Measurements from ENCODE around the gene PPM1D.
"Not testable (repeated sequence)": the region's sequence is repeated elsewhere in the genome, so short reads cannot be mapped to it uniquely, and the experiment has no call there.

The PPM1D gene

DNA sequence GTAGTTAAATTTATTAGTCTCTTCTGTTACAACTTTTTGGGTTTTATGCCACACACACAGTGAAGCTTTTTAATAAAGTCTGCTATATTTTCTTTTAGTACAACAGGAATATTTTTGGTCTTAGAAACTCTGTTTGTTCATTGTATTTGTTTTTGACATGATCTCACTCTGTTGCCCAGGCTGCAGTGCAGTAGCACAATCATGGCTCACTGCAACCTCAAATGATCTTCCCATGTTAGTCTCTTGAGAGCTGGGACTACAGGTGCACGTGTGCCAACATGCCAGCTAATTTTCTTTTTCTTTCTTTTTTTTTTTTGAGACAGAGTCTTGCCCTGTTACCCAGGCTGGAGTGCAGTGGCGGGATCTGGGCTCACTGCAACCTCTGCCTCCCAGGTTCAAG, 27.1 kb downstream of the PPM1D start:
- no peak for DNase-seq

DNA sequence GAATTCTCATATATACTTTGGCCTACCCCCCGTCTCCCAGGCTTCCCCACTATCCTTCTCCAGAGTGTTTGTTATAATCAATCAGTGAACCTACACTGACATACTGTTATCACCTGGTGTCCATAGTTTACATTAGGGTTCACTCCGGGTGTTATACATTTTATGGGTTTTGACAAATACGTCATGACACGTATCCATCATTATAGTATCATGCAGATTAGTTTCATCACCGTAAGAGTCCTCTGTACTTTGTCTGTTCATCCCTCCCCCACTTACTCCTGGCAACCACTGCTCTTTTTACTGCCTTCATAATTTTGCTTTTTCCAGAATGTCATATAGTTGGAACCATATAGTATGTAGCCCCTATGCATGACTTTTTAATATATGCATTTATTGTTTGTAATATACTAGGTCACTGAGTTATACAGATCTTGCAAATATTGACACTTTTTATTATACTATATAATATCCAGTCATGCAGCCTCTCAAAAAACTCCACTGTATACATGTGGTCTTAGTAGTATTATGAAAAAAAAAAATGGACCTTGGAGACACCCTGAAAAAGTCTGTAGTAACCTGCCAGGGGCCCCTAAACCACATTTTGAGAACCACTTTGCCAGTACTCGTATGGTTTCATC, 28.4 kb downstream of the PPM1D start:
- no peak for DNase-seq

DNA sequence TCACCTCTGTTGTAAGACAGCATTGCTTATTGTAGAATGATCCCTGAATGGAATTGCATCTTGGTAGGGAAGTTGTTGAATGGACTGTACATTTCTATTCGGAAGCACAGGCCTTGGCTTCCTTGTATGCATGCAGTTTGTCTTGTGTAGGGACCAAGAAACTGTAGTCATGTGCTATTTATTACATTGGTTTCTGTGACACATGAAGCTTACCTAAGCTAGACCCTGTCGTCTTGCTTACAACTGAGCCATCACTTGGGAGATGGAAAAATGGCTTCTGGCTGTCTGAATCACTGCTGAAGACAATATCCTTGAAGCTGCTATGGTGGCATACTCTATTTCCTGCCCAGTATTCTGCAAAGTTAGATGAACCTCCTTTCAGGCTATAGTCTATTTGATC, 29.1 kb downstream of the PPM1D start:
- no peak for DNase-seq

- no peak for DNase-seq
These were observed 30.4 kb downstream of the PPM1D start for GRCh38 chr17:60630352-60630751.

DNA sequence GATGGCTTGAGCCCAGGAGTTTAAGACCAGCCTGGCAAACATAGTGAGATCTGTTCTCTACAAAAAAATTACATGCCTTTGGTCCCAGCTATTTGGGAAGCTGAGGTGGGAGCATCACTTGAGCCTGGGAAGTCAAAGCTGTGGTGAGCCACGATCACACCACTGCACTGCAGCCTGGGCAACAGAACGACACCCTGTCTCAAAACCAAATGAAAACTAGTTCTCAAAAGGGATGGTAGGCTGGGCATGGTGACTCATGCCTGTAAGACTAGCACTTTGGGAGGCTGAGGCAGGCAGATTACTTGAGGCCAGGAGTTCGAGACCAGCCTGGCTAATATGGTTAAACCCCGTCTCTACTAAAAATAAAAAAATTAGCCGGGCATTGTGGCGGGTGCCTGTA, 31.1 kb downstream of the PPM1D start:
- no peak for DNase-seq

DNA sequence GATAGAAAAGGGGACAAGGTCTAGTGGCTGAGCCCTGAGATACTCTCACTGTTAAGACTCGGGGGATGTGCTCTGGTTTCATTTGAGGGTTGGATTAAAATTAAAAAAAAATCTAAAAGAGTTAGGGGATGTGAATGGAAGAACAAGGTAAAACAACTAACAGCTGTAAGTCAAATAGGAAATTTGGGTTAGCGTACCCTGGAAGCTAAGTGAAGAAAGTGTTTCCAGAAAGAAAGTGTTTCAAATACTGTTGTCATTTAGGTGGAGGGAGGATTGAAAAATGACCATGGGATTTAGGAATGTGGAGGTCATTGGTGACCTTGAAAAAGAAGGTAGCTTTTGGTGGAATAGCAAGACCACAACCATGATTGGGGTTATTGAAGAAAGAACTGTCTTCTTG, 37.7 kb downstream of the PPM1D start:
- no peak for DNase-seq

- DNase-seq: no peak
These were observed 39.0 kb downstream of the PPM1D start for GRCh38 chr17:60639019-60639330.

- DNase-seq: peak; percentile 45
These were observed 40.5 kb downstream of the PPM1D start for GRCh38 chr17:60640503-60640902.

DNA sequence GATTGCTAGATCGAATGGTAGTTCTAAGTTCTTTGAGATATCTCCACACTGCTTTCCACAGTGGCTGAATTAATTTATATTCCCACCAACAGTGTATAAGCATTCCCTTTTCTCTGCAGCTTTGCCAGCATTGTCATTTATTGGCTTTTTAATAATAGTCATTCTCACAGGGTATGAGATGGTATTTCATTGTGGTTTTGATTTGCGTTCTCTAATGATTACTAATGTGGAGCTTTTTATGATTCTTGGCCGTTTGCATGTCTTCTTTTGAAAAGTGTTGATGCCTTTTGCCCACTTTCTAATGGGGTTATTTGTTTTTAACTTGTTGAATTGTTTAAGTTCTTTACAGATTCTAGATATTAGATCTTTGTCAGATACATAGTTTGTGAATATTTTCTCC, 41.1 kb downstream of the PPM1D start:
- DNase-seq: no peak

GRCh38 chr17:60641810-60642220, 41.8 kb downstream of the PPM1D start:
- DNase-seq: peak; percentile 91

DNA sequence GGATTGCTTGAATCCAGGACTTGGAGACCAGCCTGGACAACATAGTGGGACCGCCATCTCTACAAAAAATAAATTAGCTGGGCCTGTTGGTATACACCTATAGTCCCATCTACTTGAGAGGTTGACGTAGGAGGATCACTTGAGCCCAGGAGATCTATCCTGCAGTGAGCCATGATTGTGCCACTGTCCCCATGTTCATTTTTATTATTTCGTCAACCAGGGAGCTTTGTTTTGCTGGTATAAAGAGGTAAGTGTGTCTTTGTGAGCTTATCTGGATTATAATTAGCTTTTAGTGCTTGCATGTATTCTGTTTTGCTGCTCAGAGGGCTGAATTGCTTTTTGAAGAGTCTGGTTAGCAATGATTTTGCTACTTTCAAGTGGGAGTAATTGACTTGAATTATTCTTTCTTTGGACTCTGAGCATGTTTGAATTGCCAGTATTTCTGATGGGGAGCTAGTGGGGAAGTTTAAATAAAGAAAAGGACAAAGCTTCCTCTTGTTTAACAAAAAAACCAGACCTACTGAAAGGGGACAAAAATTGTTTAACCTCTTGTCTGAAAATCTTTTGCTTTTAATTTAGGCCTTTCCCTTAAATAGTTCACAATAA, 46.0 kb downstream of the PPM1D start:
- no peak for DNase-seq

GRCh38 chr17:60646701-60647100, 46.7 kb downstream of the PPM1D start:
- DNase-seq: no peak

GRCh38 chr17:60647705-60648104, 47.7 kb downstream of the PPM1D start:
- no peak for DNase-seq

DNA sequence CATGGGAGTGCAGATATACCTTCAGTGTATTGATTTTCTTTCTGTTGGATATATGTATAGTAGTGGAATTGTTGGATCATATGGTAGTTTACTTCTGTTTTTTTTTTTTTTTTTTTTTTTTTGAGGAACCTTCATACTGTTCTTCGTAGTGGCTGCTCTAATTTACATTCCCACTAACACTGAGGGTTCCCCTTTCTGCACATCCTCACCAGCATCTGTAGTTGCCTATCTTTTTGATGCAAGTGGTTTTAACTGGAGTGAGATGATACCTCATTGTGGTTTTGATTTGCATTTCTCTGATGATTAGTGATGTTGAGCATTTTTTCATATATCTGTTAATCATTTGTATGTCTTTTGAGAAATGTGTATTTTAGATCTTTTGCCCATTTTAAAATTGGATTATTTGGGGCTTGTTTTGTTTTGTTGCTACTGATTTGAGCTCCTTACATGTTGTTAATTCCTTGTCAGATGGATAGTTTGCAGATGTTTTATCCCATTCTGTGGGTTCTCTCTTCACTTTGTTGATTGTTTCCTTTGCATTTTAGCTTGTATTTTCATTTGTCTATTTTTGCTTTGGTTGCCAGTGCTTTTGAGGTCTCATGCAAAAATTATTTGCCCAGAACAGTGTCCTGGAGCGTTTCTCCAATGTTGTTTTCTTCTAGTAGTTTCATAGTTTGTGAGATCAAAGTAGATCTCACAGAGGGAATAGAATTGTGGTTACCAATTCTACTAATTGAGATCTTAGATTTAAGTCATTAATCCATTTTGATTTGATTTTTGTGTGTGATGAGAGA, 52.7 kb downstream of the PPM1D start:
- DNase-seq: no peak

GRCh38 chr17:60653569-60653968, 53.6 kb downstream of the PPM1D start:
- DNase-seq: no peak

DNA sequence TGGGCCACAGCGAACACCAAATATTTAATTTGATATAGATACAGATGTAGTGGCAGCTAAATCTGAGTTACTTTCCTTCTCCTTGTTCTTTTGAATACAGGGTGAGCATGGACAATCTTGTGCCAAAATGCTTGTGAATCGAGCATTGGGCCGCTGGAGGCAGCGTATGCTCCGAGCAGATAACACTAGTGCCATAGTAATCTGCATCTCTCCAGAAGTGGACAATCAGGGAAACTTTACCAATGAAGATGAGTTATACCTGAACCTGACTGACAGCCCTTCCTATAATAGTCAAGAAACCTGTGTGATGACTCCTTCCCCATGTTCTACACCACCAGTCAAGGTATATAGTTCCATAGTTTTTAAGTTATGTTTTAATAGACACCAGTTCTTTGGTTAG, 56.5 kb downstream of the PPM1D start:
- DNase-seq: no peak

- DNase-seq: no peak
These were observed 59.2 kb downstream of the PPM1D start for GRCh38 chr17:60659156-60659555.

- no peak for DNase-seq
These were observed 61.5 kb downstream of the PPM1D start for GRCh38 chr17:60661489-60661888.

DNA sequence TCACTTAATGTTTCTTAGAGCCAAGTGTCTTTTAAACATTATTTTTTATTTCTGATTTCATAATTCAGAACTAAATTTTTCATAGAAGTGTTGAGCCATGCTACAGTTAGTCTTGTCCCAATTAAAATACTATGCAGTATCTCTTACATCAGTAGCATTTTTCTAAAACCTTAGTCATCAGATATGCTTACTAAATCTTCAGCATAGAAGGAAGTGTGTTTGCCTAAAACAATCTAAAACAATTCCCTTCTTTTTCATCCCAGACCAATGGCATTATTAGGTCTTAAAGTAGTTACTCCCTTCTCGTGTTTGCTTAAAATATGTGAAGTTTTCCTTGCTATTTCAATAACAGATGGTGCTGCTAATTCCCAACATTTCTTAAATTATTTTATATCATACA, 64.0 kb downstream of the PPM1D start:
- no peak for DNase-seq

- no peak for DNase-seq
These were observed 65.6 kb downstream of the PPM1D start for GRCh38 chr17:60665602-60666001.

DNA sequence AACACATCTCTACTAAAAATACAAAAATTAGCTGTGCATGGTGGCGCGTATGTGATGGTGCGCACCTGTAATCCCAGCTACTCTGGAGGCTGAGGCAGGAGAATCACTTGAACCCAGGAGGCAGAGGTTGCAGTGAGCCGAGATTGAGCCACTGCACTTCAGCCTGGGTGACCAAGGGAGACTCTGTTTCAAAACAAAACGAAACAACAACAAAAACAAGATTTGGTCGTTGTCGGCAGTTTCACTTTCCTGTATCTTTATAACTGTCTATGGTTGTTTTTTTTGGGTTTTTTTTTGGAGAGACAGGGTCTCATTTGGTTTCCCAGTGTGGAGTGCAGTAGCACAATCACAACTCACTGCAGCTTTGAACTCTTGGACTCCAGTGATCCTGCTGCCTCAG, 68.7 kb downstream of the PPM1D start:
- not testable (repeated sequence) for DNase-seq

GRCh38 chr17:60671482-60671881, 71.5 kb downstream of the PPM1D start:
- no peak for DNase-seq

GRCh38 chr17:60674637-60675036, 74.6 kb downstream of the PPM1D start:
- not testable (repeated sequence) for DNase-seq

DNA sequence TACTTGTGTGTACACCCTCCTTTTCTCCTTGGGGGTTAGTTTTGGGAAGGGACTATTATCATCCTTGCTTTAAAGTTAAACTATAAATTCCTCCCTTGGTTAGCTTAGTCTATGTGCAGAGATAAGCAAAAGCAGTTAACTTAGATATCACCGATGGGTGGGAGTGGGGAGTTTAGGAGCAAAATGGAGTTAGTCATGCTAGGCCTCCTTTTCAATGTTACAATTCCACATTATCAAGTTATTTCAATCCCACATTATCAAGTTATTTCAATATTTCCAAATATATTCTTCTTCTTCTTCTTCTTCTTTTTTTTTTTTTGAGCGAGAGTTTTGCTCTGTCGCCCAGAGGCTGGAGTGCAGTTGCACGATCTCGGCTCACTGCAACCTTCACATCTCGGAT, 76.0 kb downstream of the PPM1D start:
- no peak for DNase-seq
